ENCODE measurements around the gene HIP1.

The HIP1 gene

DNA sequence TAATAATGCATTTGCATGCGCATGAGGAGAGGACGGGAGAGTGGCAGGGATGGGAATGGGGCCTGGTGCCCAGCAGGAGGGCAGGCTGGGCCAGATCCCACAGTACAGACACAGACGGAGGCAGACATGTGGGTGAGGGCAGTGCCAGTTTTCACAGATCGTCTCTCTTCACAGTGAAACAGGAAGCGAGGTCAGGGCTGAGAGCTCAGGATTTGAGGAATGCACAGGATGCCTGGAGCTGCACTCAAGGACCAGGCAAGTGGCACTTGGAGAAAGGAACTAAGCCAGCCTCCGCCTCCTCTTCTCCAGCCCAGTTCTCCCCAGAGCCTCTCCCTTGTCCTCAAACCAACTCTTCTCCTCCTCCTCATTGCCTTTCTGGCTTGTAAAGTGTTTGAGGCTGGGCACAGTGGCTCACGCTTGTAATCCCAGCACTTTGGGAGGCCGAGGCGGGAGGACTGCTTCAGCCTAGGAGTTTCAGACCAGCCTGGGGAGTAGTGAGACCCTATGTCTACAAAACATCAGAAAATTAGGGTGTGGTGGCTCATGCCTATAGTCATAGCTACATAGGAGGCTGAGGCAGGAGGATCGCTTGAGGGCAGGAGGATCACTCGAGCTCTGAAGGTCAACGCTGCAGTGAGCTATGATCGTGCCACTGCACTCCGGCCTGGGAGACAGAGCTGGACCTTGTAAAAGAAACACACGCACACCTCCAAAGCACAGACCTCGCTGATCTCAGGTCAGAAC, 115.2 kb downstream of the HIP1 start:
- no peak for TF ChIP-seq CTCF (IDR thresholded peaks at IDR 0.05; ENCODE audit: control insufficient read depth, insufficient read depth, low read depth, low read length, missing control alignments)
- no peak overlapping the region for H3K4me3 ChIP-seq (ENCODE audit: control insufficient read depth, low read depth, low read length)
- no peak for DNase-seq (ENCODE audit: low read depth)

DNA sequence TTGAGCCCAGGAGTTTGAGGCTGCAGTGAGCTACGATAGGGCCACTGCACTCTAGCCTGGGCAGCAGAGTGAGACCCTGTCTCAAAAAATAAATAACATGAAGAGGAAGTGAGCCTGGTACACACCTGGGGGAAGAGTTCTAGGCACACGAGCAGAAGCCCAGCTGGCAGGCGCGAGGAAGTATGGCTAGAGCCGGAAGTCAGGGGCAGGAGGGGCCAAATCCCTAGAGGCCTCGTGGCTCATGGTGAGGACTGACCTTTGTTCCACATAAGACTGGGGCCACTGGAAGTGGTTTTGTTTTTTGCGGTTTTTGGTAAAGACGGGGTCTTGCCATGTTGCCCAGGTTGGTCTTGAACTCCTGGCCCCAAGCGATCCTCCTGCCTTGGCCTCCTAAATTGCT, 117.6 kb downstream of the HIP1 start:
- no peak for DNase-seq (ENCODE audit: low read depth)
- H3K4me3 ChIP-seq (ENCODE audit: control insufficient read depth, low read depth, low read length), result no peak overlapping the region
- no peak for TF ChIP-seq CTCF (IDR thresholded peaks at IDR 0.05; ENCODE audit: control insufficient read depth, insufficient read depth, low read depth, low read length, missing control alignments)

DNA sequence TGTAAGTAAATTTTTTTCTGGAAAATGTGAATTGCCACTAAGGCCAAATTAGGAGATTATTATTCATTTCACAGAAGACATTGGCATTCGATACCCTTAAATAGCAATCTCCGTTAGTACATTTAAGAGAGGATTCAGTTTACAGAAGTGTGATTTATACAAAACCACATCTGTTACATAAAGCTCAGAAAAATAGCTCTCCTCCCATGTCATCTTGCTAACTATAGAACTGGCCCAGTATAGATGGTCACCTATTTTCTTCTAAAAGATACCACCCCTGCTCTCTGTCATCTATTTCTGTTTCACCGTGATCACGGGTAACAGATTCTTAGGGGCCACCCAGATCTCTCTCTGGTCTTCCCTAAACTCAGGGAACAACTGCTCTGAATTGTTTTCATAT, 119.1 kb downstream of the HIP1 start:
- no peak for DNase-seq (ENCODE audit: low read depth)
- no peak overlapping the region for H3K4me3 ChIP-seq (ENCODE audit: control insufficient read depth, low read depth, low read length)
- TF ChIP-seq CTCF (IDR thresholded peaks at IDR 0.05; ENCODE audit: control insufficient read depth, insufficient read depth, low read depth, low read length, missing control alignments), result no peak

- TF ChIP-seq CTCF (IDR thresholded peaks at IDR 0.05; ENCODE audit: control insufficient read depth, insufficient read depth, low read depth, low read length, missing control alignments), result no peak
- H3K4me3 ChIP-seq (ENCODE audit: control insufficient read depth, low read depth, low read length), result no peak overlapping the region
- peak; percentile 43 for DNase-seq (ENCODE audit: low read depth)
These were observed 121.0 kb downstream of the HIP1 start for GRCh38 chr7:75617634-75618234.

- H3K4me3 ChIP-seq (ENCODE audit: control insufficient read depth, low read depth, low read length), result no peak overlapping the region
- no peak for DNase-seq (ENCODE audit: low read depth)
- TF ChIP-seq CTCF (IDR thresholded peaks at IDR 0.05; ENCODE audit: control insufficient read depth, insufficient read depth, low read depth, low read length, missing control alignments), result no peak
These were observed 122.1 kb downstream of the HIP1 start for GRCh38 chr7:75616421-75617167.

DNA sequence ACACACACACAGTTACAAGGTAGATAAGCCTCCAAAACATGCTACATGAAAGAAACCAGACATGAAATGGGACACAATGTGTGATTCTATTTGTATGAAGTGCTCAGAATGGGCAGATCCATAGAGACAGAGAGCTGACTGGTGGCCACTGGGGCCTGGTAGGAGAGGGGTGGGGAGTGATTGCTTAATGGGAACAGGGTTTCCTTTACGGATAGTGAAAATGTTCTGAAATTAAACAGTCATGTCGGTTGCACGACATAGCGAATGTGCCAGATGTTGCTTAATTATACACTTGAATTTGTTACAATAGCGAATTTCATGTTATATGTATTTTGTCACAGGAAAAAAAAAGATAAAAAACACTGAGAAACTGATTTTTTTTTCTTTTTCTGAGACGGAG, 124.3 kb downstream of the HIP1 start:
- DNase-seq (ENCODE audit: low read depth), result no peak
- no peak overlapping the region for H3K4me3 ChIP-seq (ENCODE audit: control insufficient read depth, low read depth, low read length)
- TF ChIP-seq CTCF (IDR thresholded peaks at IDR 0.05; ENCODE audit: control insufficient read depth, insufficient read depth, low read depth, low read length, missing control alignments), result no peak

Data from AG09309 (cell line).